SK-N-SH treated with all-trans-retinoic acid at 6 μM for 48 hours (cell line): Measurements from ENCODE around the gene MXRA8.

Experiments
- BACH2 ChIP-seq: fragments of 250-450 bp; sonication (Bioruptor Pico); IDR thresholded peaks from 2 replicates; pipeline ENCODE4 v1.9.0; 2021; ENCODE audit warnings: mild to moderate bottlenecking, borderline replicate concordance
- CSDC2 ChIP-seq: fragments of 250-450 bp; sonication (Bioruptor Pico); IDR thresholded peaks from 2 replicates; pipeline ENCODE4 v1.5.0; 2020; ENCODE audit warnings: mild to moderate bottlenecking, moderate library complexity
- GLIS3 ChIP-seq: fragments of 250-450 bp; sonication (Bioruptor Pico); IDR thresholded peaks from 2 replicates; pipeline ENCODE4 v1.5.0; 2020; ENCODE audit warnings: mild to moderate bottlenecking, moderate library complexity
- RARB ChIP-seq: fragments of 250-450 bp; sonication (Bioruptor Pico); IDR thresholded peaks from 2 replicates; pipeline ENCODE4 v1.8.0; 2021; ENCODE audit warnings: mild to moderate bottlenecking, moderate library complexity
- TCF4 ChIP-seq: fragments of 250-450 bp; sonication (Bioruptor Pico); IDR thresholded peaks from 2 replicates; pipeline ENCODE4 v1.8.0; 2021; ENCODE audit warnings: mild to moderate bottlenecking, moderate library complexity, borderline replicate concordance
- ZC3H10 ChIP-seq: fragments of 250-450 bp; sonication (Bioruptor Pico); IDR thresholded peaks from 2 replicates; pipeline ENCODE4 v1.5.1; 2021; ENCODE audit warnings: mild to moderate bottlenecking, moderate library complexity
- ZFP30 ChIP-seq: fragments of 450-650 bp; formaldehyde crosslinking; IDR thresholded peaks from 2 replicates; pipeline ENCODE4 v1.5.0; 2022; ENCODE audit warnings: mild to moderate bottlenecking, moderate library complexity
- TF ChIP-seq, protein P1 (sequence below): fragments of 250-450 bp; sonication (Bioruptor Pico); IDR thresholded peaks from 2 replicates; pipeline ENCODE4 v1.8.0; 2021; ENCODE audit warnings: low read depth, mild to moderate bottlenecking, moderate library complexity, borderline replicate concordance
- TF ChIP-seq, protein P2 (sequence below): fragments of 250-450 bp; sonication (Bioruptor Pico); IDR thresholded peaks from 2 replicates; pipeline ENCODE4 v1.5.1; 2020; ENCODE audit warnings: low read depth, mild to moderate bottlenecking, moderate library complexity

DNA sequence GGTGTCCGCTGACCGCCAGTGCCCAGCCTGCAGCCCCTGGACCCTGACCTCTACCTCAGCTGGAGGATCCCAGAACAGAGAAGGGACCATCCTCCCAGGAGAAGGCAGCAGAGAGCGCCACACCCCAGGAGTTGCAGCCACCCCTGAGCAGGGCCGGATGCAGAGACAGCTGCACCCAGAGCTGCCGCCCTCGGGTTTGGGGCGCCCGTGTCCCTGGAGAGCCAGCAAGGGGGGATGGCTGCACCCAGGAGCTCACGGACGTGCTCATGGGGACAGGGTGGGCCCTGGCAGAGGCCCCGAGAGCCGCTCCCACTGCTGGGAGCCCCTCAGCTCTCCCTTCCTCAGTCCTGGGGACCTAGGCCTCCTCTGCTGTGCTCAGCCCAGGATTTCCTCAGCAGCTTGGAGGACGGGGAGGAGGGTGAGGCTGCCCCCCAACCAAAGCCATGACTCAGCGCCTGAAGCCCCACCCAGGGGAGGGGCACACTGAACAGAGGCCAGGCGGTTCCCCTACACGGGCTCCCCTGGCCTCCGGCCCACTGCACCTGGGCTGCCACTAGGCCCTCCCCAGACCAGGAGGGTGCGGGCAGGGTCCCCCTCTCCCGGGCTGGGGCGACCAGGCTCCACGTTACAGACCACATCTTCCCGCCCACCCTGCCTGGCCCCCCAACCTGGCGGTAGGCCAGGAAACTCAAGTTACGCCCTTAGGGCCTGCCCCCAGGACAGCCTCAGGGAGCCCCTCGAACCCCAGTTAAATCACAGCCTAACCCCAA, 52.9 kb downstream of the MXRA8 start:
- no peak for TF ChIP-seq ZFP30 (CRISPR knock-in tag)
- TF ChIP-seq ZC3H10 (CRISPR knock-in tag): no peak
- TF ChIP-seq, protein P1, sequence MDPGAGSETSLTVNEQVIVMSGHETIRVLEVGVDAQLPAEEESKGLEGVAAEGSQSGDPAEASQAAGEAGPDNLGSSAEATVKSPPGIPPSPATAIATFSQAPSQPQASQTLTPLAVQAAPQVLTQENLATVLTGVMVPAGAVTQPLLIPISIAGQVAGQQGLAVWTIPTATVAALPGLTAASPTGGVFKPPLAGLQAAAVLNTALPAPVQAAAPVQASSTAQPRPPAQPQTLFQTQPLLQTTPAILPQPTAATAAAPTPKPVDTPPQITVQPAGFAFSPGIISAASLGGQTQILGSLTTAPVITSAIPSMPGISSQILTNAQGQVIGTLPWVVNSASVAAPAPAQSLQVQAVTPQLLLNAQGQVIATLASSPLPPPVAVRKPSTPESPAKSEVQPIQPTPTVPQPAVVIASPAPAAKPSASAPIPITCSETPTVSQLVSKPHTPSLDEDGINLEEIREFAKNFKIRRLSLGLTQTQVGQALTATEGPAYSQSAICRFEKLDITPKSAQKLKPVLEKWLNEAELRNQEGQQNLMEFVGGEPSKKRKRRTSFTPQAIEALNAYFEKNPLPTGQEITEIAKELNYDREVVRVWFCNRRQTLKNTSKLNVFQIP: no peak
- no peak for TF ChIP-seq BACH2 (CRISPR knock-in tag)
- no peak for TF ChIP-seq GLIS3 (CRISPR knock-in tag)
- no peak for TF ChIP-seq CSDC2
- TF ChIP-seq TCF4: no peak
- TF ChIP-seq, protein P2, sequence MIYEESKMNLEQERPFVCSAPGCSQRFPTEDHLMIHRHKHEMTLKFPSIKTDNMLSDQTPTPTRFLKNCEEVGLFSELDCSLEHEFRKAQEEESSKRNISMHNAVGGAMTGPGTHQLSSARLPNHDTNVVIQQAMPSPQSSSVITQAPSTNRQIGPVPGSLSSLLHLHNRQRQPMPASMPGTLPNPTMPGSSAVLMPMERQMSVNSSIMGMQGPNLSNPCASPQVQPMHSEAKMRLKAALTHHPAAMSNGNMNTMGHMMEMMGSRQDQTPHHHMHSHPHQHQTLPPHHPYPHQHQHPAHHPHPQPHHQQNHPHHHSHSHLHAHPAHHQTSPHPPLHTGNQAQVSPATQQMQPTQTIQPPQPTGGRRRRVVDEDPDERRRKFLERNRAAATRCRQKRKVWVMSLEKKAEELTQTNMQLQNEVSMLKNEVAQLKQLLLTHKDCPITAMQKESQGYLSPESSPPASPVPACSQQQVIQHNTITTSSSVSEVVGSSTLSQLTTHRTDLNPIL (CRISPR knock-in tag): no peak
- TF ChIP-seq RARB (CRISPR knock-in tag): no peak
